ENCODE results near the gene ANK3. TPM values are rescaled to one million over a fixed set of nuclear protein-coding genes. Genes with fewer than 3 reads are reported as not detected.
A peak's percentile ranks its signal among the peaks of the same experiment; 100 is the strongest.

ANK3 gene
- total and polyA plus RNA-seq, 3 donors from 2014 or later: 23.5 to 39.9 (median 38.6) TPM

DNA sequence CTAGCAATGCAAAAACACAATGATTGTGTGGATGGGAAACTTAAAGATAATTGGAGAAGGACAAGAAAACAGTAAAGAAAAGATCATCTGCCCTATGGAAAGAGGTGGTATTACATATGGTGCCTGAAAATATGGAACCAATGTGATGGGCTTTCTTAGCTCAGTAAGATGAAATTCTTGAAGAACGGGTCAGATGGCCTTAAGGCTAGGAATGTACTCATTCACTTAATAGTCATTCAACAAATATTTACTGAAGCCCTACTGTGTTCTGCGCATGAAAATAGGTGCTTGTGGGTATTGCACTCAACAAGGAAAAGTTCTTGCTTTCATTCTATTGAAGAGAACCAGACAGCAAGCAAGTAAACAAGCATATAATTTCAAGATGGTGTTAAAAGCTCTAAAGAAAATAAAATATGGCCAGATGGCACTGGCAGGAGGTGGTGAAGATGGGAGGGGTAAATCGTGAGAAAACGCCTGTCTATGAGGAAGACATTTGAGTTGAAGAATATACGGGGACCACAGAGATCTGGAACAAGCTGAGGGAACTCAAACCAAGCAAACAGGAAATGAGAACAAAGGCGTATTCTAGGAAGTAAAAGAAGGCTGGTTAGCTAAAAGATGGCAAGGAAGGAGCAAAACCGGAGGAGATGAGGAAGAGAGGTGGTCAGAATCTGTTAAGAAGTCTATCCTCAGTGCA, 179.7 kb downstream of the ANK3 start:
- no peaks in the 10 kb centered on the region for H3K4me1 ChIP-seq
- intact Hi-C loops (cut with DNase I; ENCODE audit: low total_unique reads): loop anchor here (10.0 kb wide), 1 partner anchor 95 kb away; no protein-coding TSS in a partner anchor
- no peaks in the 10 kb centered on the region for H3K9me3 ChIP-seq
- whole genome bisulfite sequencing, 2 donors: 74 to 79% methylated on average over 7 of the region's 7 CpGs
- H3K27me3 ChIP-seq: no peaks in the 10 kb centered on the region
- DNase-seq: no peak
- H3K4me3 ChIP-seq: no peak overlapping the region
- no peak overlapping the region for H3K27ac ChIP-seq
- no peaks in the 10 kb centered on the region for H3K36me3 ChIP-seq (ENCODE audit: low read depth, missing control alignments)
- TF ChIP-seq POLR2A (IDR thresholded peaks at IDR 0.05): no peak
- TF ChIP-seq, protein P1, sequence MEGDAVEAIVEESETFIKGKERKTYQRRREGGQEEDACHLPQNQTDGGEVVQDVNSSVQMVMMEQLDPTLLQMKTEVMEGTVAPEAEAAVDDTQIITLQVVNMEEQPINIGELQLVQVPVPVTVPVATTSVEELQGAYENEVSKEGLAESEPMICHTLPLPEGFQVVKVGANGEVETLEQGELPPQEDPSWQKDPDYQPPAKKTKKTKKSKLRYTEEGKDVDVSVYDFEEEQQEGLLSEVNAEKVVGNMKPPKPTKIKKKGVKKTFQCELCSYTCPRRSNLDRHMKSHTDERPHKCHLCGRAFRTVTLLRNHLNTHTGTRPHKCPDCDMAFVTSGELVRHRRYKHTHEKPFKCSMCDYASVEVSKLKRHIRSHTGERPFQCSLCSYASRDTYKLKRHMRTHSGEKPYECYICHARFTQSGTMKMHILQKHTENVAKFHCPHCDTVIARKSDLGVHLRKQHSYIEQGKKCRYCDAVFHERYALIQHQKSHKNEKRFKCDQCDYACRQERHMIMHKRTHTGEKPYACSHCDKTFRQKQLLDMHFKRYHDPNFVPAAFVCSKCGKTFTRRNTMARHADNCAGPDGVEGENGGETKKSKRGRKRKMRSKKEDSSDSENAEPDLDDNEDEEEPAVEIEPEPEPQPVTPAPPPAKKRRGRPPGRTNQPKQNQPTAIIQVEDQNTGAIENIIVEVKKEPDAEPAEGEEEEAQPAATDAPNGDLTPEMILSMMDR (IDR thresholded peaks at IDR 0.05): no peak

DNA sequence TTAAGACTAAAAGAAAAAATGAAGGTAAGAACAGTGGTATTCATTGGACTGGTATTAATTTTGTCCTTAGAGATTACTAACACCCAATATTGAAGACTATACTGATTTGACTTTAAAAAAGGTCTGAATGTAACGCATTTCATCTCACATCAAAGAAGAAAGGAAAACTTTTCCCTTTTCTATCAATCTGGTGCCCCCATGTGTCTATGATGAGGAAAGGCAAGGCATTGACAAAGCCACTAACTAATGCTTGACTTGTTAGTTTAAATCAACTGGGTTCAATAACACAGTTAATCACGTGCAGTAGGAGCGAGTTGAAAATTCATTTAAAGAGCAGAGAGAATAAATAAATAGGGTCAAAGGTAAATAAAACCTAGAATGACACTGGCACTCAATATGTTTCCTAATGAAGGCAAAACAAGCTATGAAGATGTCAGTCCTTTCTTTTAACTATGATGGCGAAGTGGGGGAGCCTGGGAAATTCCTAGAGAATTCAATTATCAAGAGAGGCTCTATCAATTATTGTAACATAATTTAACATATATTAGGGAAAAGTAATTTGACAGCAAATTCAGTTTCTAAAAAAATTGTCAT, 180.9 kb downstream of the ANK3 start:
- DNase-seq: no peak
- Histone ChIP-seq H3K4me1 (no peaks in the 10 kb centered on the region), H3K36me3 (ENCODE audit: low read depth, missing control alignments) (no peaks in the 10 kb centered on the region), H3K4me3 (no peak overlapping the region), H3K27me3 (no peaks in the 10 kb centered on the region), H3K9me3 (no peaks in the 10 kb centered on the region), H3K27ac (no peak overlapping the region)
- 37 to 40% methylated on average over 4 of the region's 4 CpGs for WGBS, 2 donors
- intact Hi-C loops (cut with DNase I; ENCODE audit: low total_unique reads): loop anchor here (10.0 kb wide), 1 partner anchor 94 kb away; no protein-coding TSS in a partner anchor
- TF ChIP-seq, protein P1 (IDR thresholded peaks at IDR 0.05): peak; percentile 36 to 66 (median 62)
- no peak for TF ChIP-seq POLR2A (IDR thresholded peaks at IDR 0.05)

DNA sequence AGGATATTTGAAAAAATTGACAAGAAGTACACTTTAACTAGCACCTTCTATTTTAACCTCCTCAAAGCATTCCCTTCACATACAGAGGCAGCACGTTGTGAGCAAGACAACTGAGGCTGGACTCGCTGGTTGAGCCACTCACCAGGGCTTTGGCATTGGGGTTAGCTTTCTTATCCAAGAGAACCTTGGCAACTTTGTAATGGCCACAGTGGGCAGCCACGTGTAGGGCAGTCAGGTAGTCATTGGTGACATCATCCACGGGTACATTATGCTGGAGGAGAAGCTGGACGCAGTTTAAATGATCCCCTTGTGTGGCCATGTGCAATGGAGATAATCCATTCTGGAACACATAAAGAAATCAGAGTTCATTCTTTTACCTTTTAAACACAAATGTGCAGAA, 181.8 kb downstream of the ANK3 start:
- intact Hi-C loops (cut with DNase I; ENCODE audit: low total_unique reads): loop anchor here (10.0 kb wide), 1 partner anchor 93 kb away; no protein-coding TSS in a partner anchor
- H3K27ac ChIP-seq: no peak overlapping the region
- H3K36me3 ChIP-seq (ENCODE audit: low read depth, missing control alignments): no peaks in the 10 kb centered on the region
- TF ChIP-seq, protein P1 (IDR thresholded peaks at IDR 0.05): no peak
- TF ChIP-seq POLR2A (IDR thresholded peaks at IDR 0.05): no peak
- no peaks in the 10 kb centered on the region for H3K27me3 ChIP-seq
- no peak for DNase-seq
- H3K9me3 ChIP-seq: no peaks in the 10 kb centered on the region
- 69 to 94% methylated on average over 3 to 5 of the region's 5 CpGs for WGBS, 2 donors
- no peak overlapping the region for H3K4me3 ChIP-seq
- no peaks in the 10 kb centered on the region for H3K4me1 ChIP-seq

DNA sequence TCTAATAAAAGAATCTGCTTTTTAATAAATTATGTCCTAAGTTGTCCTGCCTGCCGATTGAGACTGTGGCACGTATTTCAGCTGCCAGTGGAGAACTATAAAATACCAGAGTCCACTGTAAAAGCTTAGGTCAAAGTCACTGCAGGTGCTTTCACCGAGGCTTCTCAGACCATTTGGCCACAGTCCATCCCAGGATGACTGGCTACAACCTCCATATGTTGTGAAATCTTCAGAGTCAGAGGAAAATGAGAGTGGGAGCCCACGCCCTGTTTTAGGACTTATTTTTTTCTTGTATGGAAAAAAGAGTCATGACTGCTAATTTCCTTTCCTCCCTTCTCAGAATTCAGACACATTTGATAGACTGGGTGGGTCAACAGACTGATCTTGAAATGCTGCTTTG, 182.9 kb downstream of the ANK3 start:
- H3K4me1 ChIP-seq: no peaks in the 10 kb centered on the region
- no peak for DNase-seq
- H3K36me3 ChIP-seq (ENCODE audit: low read depth, missing control alignments): no peaks in the 10 kb centered on the region
- TF ChIP-seq, protein P1 (IDR thresholded peaks at IDR 0.05): no peak
- TF ChIP-seq POLR2A (IDR thresholded peaks at IDR 0.05): no peak
- H3K4me3 ChIP-seq: no peak overlapping the region
- 57 to 62% methylated on average over 4 of the region's 4 CpGs for WGBS, 2 donors
- H3K27me3 ChIP-seq: no peaks in the 10 kb centered on the region
- intact Hi-C loops (cut with DNase I; ENCODE audit: low total_unique reads): loop anchor here (10.0 kb wide), 1 partner anchor 92 kb away; no protein-coding TSS in a partner anchor
- no peak overlapping the region for H3K27ac ChIP-seq
- no peaks in the 10 kb centered on the region for H3K9me3 ChIP-seq

Measured in testis (tissue), 3 donors.